H9 (cell line): ENCODE data around the gene KIAA2012. TPM values are rescaled to one million over a fixed set of nuclear protein-coding genes. Genes with fewer than 3 reads are reported as not detected.

Source experiments
- DNase-seq: peaks from one replicate; pipeline ENCODE4 v3.0.0-alpha.2; 2017
- H2AFZ ChIP-seq: one replicate; pipeline ENCODE4 v1.6.1; 2013; ENCODE audit warnings: mild to moderate bottlenecking, low read length, control low read depth, moderate library complexity
- H2AK5ac ChIP-seq: 2 replicates; pipeline ENCODE4 v1.6.1; 2013; ENCODE audit warnings: low read length, control low read depth, mixed read lengths; ENCODE audit not compliant: insufficient read length
- H2BK120ac ChIP-seq: one replicate; pipeline ENCODE4 v1.6.1; 2013; ENCODE audit warnings: low read depth, mild to moderate bottlenecking, low read length, control low read depth, inconsistent platforms; ENCODE audit not compliant: poor library complexity, severe bottlenecking
- H2BK12ac ChIP-seq: 2 replicates; pipeline ENCODE4 v1.6.1; 2013; ENCODE audit warnings: low read length, control low read depth, mixed read lengths, low read depth; ENCODE audit not compliant: insufficient read length
- H2BK15ac ChIP-seq: 2 replicates; pipeline ENCODE4 v1.6.1; 2013; ENCODE audit warnings: low read depth, low read length, control low read depth
- H2BK20ac ChIP-seq: one replicate; pipeline ENCODE4 v1.6.1; 2013; ENCODE audit warnings: low read depth, mild to moderate bottlenecking, low read length, control low read depth, inconsistent platforms; ENCODE audit not compliant: poor library complexity, severe bottlenecking
- H2BK5ac ChIP-seq: 2 replicates; pipeline ENCODE4 v1.6.1; 2013; ENCODE audit warnings: low read length, control low read depth, mixed read lengths; ENCODE audit not compliant: insufficient read length
- H3K14ac ChIP-seq: 2 replicates; pipeline ENCODE4 v1.6.1; 2013; ENCODE audit warnings: low read length, control low read depth; ENCODE audit not compliant: insufficient read depth
- H3K18ac ChIP-seq: 2 replicates; pipeline ENCODE4 v1.6.1; 2013; ENCODE audit warnings: low read depth, mild to moderate bottlenecking, mixed read lengths, low read length, control low read depth; ENCODE audit not compliant: insufficient read length
- H3K23ac ChIP-seq: 2 replicates; pipeline ENCODE4 v1.6.1; 2013; ENCODE audit warnings: low read length, control low read depth, mixed read lengths, low read depth; ENCODE audit not compliant: insufficient read length
- H3K23me2 ChIP-seq: 2 replicates; pipeline ENCODE4 v1.6.1; 2013; ENCODE audit warnings: low read depth, mild to moderate bottlenecking, mixed read lengths, low read length, control low read depth; ENCODE audit not compliant: insufficient read length, poor library complexity, severe bottlenecking
- H3K27ac ChIP-seq: 2 replicates; pipeline ENCODE4 v1.5.1; 2013; ENCODE audit warnings: low read length, control low read depth, mixed read lengths, low read depth; ENCODE audit not compliant: insufficient read length
- H3K27me3 ChIP-seq: 2 replicates; pipeline ENCODE4 v1.6.1; 2013; ENCODE audit warnings: low read length, control low read depth, inconsistent platforms; ENCODE audit not compliant: insufficient read depth
- H3K4ac ChIP-seq: 2 replicates; pipeline ENCODE4 v1.6.1; 2013; ENCODE audit warnings: low read depth, mild to moderate bottlenecking, control low read depth, inconsistent platforms, low read length, moderate library complexity
- H3K4me1 ChIP-seq: 2 replicates; pipeline ENCODE4 v1.6.1; 2013; ENCODE audit warnings: low read length, control low read depth, inconsistent platforms; ENCODE audit not compliant: insufficient read depth
- H3K4me2 ChIP-seq: 2 replicates; pipeline ENCODE4 v1.6.1; 2013; ENCODE audit warnings: low read length, control low read depth, mixed read lengths; ENCODE audit not compliant: insufficient read length, insufficient read depth
- H3K56ac ChIP-seq: 2 replicates; pipeline ENCODE4 v1.6.1; 2013; ENCODE audit warnings: low read depth, mild to moderate bottlenecking, mixed read lengths, low read length, control low read depth; ENCODE audit not compliant: insufficient read length
- H3K79me1 ChIP-seq: 2 replicates; pipeline ENCODE4 v1.6.1; 2013; ENCODE audit warnings: low read depth, mild to moderate bottlenecking, moderate library complexity, low read length, control low read depth, inconsistent platforms; ENCODE audit not compliant: insufficient read depth, poor library complexity, severe bottlenecking
- H3K79me2 ChIP-seq: 2 replicates; pipeline ENCODE4 v1.6.1; 2013; ENCODE audit warnings: low read length, control low read depth, inconsistent platforms; ENCODE audit not compliant: insufficient read depth
- H3K9ac ChIP-seq: 2 replicates; pipeline ENCODE4 v1.6.1; 2013; ENCODE audit warnings: low read length, control low read depth, mixed read lengths; ENCODE audit not compliant: insufficient read length; ENCODE audit errors: extremely low read depth
- H3K9me3 ChIP-seq: one replicate; pipeline ENCODE4 v1.6.1; 2013; ENCODE audit warnings: low read depth, low read length, inconsistent platforms; ENCODE audit not compliant: control insufficient read depth
- H3T11ph ChIP-seq: one replicate; pipeline ENCODE4 v1.6.1; 2013; ENCODE audit warnings: mild to moderate bottlenecking, low read length, control low read depth, inconsistent platforms
- H4K20me1 ChIP-seq: one replicate; pipeline ENCODE4 v1.6.1; 2013; ENCODE audit not compliant: control insufficient read depth, insufficient read length, insufficient read depth
- H4K5ac ChIP-seq: 2 replicates; pipeline ENCODE4 v1.6.1; 2013; ENCODE audit warnings: low read depth, mild to moderate bottlenecking, mixed read lengths, low read length, control low read depth; ENCODE audit not compliant: insufficient read length
- H4K8ac ChIP-seq: replicated peaks from 2 replicates; pipeline ENCODE4 v1.6.1; 2013; ENCODE audit warnings: low read length, control low read depth, mixed read lengths, low read depth; ENCODE audit not compliant: insufficient read length
- H4K91ac ChIP-seq: 2 replicates; pipeline ENCODE4 v1.6.1; 2013; ENCODE audit warnings: low read depth, mild to moderate bottlenecking, moderate library complexity, mixed read lengths, low read length, control low read depth; ENCODE audit not compliant: insufficient read length
- H3K27ac Mint-ChIP-seq, 3 experiments: 2 replicates in 2 of 3; 3 replicates in 1 of 3; pipeline ENCODE4 v1.8.0; 2020 to 2021; ENCODE audit warnings: mixed read lengths in 3 of 3, mild to moderate bottlenecking in 1 of 3, moderate library complexity in 1 of 3
- H3K27me3 Mint-ChIP-seq: 2 replicates; pipeline ENCODE4 v1.8.0; 2021; ENCODE audit warnings: low read depth, mild to moderate bottlenecking, moderate library complexity, mixed read lengths
- H3K36me3 Mint-ChIP-seq, 3 experiments: 2 replicates in 2 of 3; 3 replicates in 1 of 3; pipeline ENCODE4 v1.8.0; 2020 to 2021; ENCODE audit warnings: low read depth in 3 of 3, mixed read lengths in 3 of 3; ENCODE audit not compliant: insufficient read depth in 1 of 3
- H3K4me1 Mint-ChIP-seq, 2 experiments: 2 replicates each; pipeline ENCODE4 v1.8.0; 2020; ENCODE audit warnings: mixed read lengths in 2 of 2
- H3K4me3 Mint-ChIP-seq, 2 experiments: 2 replicates in 1 of 2; 3 replicates in 1 of 2; pipeline ENCODE4 v1.8.0; 2020 to 2021; ENCODE audit warnings: mild to moderate bottlenecking in 2 of 2, mixed read lengths in 2 of 2, moderate library complexity in 1 of 2
- H3K9me3 Mint-ChIP-seq, 2 experiments: 2 replicates in 1 of 2; 3 replicates in 1 of 2; pipeline ENCODE4 v1.8.0; 2020; ENCODE audit warnings: mild to moderate bottlenecking in 2 of 2, mixed read lengths in 2 of 2, moderate library complexity in 1 of 2
- CTCF ChIP-seq: fragments of 200-600 bp; sonication (generic); conservative IDR thresholded peaks from 3 replicates; pipeline ENCODE4 v1.8.0; 2021; ENCODE audit warnings: antibody characterized with exemption, mild to moderate bottlenecking
- WGBS: extraction: QIAGEN DNeasy Blood & Tissue Kit; methylation state at CpG from one replicate; pipeline ENCODE4 v1.1.7; 2013; ENCODE audit warnings: missing lambda C conversion rate, low lambda C conversion rate, mixed read lengths; ENCODE audit not compliant: insufficient read length; ENCODE audit errors: extremely low coverage; 5-methylcytosine and 5-hydroxymethylcytosine counted together
- total RNA-seq: library from RNA; stranded (reverse); gene quantifications from 2 replicates; pipeline ENCODE4 v1.2.1, GENCODE V29; 2021

Gene KIAA2012
- total RNA-seq, 1 experiment from 2014 or later: not detected

GRCh38 chr2:202204855-202205254 lies 131.8 kb downstream of the KIAA2012 start:
- no peaks in the 10 kb centered on the region for H3K4me1 ChIP-seq
- H3K27me3 Mint-ChIP-seq: no peaks in the 10 kb centered on the region
- no peak overlapping the region for H3K18ac ChIP-seq
- H2BK15ac ChIP-seq: no peak overlapping the region
- WGBS: no CpG with 5 or more reads among the region's 2 CpGs
- no peak overlapping the region for H3K4me3 Mint-ChIP-seq
- no peak overlapping the region for H3K27ac Mint-ChIP-seq
- no peaks in the 10 kb centered on the region for H3K9me3 ChIP-seq
- no peak overlapping the region for H3K23ac ChIP-seq
- no peak overlapping the region for H3K4ac ChIP-seq
- H3K23me2 ChIP-seq: no peaks in the 10 kb centered on the region
- no peak overlapping the region for H2BK20ac ChIP-seq
- H2BK120ac ChIP-seq: no peak overlapping the region
- H3K27me3 ChIP-seq: no peaks in the 10 kb centered on the region
- no peak overlapping the region for H3K56ac ChIP-seq
- H4K91ac ChIP-seq: no peak overlapping the region
- H3K4me1 Mint-ChIP-seq: no peaks in the 10 kb centered on the region
- DNase-seq: no peak
- no peaks in the 10 kb centered on the region for H4K20me1 ChIP-seq
- no peak overlapping the region for H3T11ph ChIP-seq
- H3K14ac ChIP-seq: no peak overlapping the region
- no peak overlapping the region for H4K5ac ChIP-seq
- H3K9ac ChIP-seq: no peak overlapping the region
- no peak overlapping the region for H2BK5ac ChIP-seq
- TF ChIP-seq CTCF: no peak
- H3K79me2 ChIP-seq: no peaks in the 10 kb centered on the region
- H2AK5ac ChIP-seq: no peak overlapping the region
- no peaks in the 10 kb centered on the region; a peak in 1 of 5 replicates for H3K9me3 Mint-ChIP-seq
- H4K8ac ChIP-seq: no peak overlapping the region
- H3K27ac ChIP-seq: no peak overlapping the region
- no peaks in the 10 kb centered on the region for H3K79me1 ChIP-seq
- H2BK12ac ChIP-seq: no peak overlapping the region
- no peak overlapping the region for H2AFZ ChIP-seq
- H3K36me3 Mint-ChIP-seq: peaks cover 19 to 36% (median 28%) of the 10 kb centered on the region in 3 experiments
- H3K4me2 ChIP-seq: no peak overlapping the region
